HT-29 (cell line): Measurements from ENCODE around the gene MVK. TPM values are rescaled to one million over a fixed set of nuclear protein-coding genes. Genes with fewer than 3 reads are reported as not detected.

ENCODE experiments used
- DNase-seq: peaks from one replicate; pipeline ENCODE4 v3.0.0-alpha.2; 2015; ENCODE audit warnings: low spot score
- total RNA-seq: library from RNA; depleted of rRNA; stranded (reverse); fragments of >200 nt; shearing (Covaris generic); gene quantifications from 2 replicates; pipeline ENCODE4 v1.2.3, GENCODE V29; 2014

MVK gene
- total RNA-seq, 1 experiment from 2014 or later: 69.0 TPM

- no peak for DNase-seq
Measured at GRCh38 chr12:109605599-109606228, 32.1 kb downstream of the MVK start.

- DNase-seq: no peak
Measured at GRCh38 chr12:109606320-109607028, 32.9 kb downstream of the MVK start.

GRCh38 chr12:109607618-109608017 is 34.0 kb downstream of the MVK start:
- DNase-seq: no peak

- DNase-seq: no peak
Measured at GRCh38 chr12:109608270-109608669, 34.7 kb downstream of the MVK start.

- no peak for DNase-seq
Measured at GRCh38 chr12:109608793-109609192, 35.2 kb downstream of the MVK start.

GRCh38 chr12:109609342-109609741 is 35.7 kb downstream of the MVK start:
- DNase-seq: no peak

GRCh38 chr12:109610523-109610922 is 36.9 kb downstream of the MVK start:
- DNase-seq: no peak

GRCh38 chr12:109611223-109611622 is 37.6 kb downstream of the MVK start:
- DNase-seq: no peak

GRCh38 chr12:109612003-109612402 is 38.4 kb downstream of the MVK start:
- DNase-seq: no peak

- DNase-seq: peak; percentile 34
Measured at GRCh38 chr12:109612975-109613502, 39.4 kb downstream of the MVK start.

GRCh38 chr12:109613649-109614455 is 40.3 kb downstream of the MVK start:
- DNase-seq: no peak

GRCh38 chr12:109615556-109616229 is 42.1 kb downstream of the MVK start:
- no peak for DNase-seq

GRCh38 chr12:109617491-109617890 is 43.9 kb downstream of the MVK start:
- no peak for DNase-seq

- DNase-seq: no peak
Measured at GRCh38 chr12:109618082-109618481, 44.5 kb downstream of the MVK start.

- no peak for DNase-seq
Measured at GRCh38 chr12:109619002-109619604, 45.5 kb downstream of the MVK start.

GRCh38 chr12:109621211-109621694 is 47.7 kb downstream of the MVK start:
- DNase-seq: no peak

GRCh38 chr12:109621901-109622364 is 48.3 kb downstream of the MVK start:
- DNase-seq: no peak

- DNase-seq: no peak
Measured at GRCh38 chr12:109624467-109624866, 50.9 kb downstream of the MVK start.

- DNase-seq: no peak
Measured at GRCh38 chr12:109625131-109625559, 51.6 kb downstream of the MVK start.

GRCh38 chr12:109625749-109626377 is 52.3 kb downstream of the MVK start:
- no peak for DNase-seq
